ENCODE data around the gene OR52N5.

The OR52N5 gene

GRCh38 chr11:5726351-5726750 lies 56.8 kb downstream of the OR52N5 start:
- no peak overlapping the region for H3K4me3 ChIP-seq (ENCODE audit: low read depth, low read length)
- no peak for TF ChIP-seq CTCF (IDR thresholded peaks at IDR 0.05; ENCODE audit: borderline replicate concordance, insufficient read depth, low read depth, low read length)

Measured in GM12875 (cell line).